Suprapubic skin (tissue), 4 donors: Measurements from ENCODE around the gene EPB41L4B.

Source experiments
- EP300 ChIP-seq: sonication (generic); formaldehyde crosslinking; IDR thresholded peaks from one replicate; pipeline ENCODE4 v1.6.1; 2017; ENCODE audit warnings: antibody characterized with exemption
- POLR2A ChIP-seq, 2 donors: fragments of 450-650 bp; IDR thresholded peaks; one replicate each; pipeline ENCODE4 v1.6.1; 2017; ENCODE audit warnings: antibody characterized with exemption in 2 of 2, mild to moderate bottlenecking in 2 of 2, moderate library complexity in 2 of 2
- POLR2AphosphoS5 ChIP-seq, 3 donors: sonication (generic); formaldehyde crosslinking; IDR thresholded peaks; one replicate each; pipeline ENCODE4 v1.6.1; 2017; ENCODE audit warnings: antibody characterized with exemption in 3 of 3
- TF ChIP-seq, protein P1 (sequence below), 2 donors: fragments of 200-600 bp in 1 of 2; fragments of 450-650 bp in 1 of 2; sonication (generic) in 1 of 2; IDR thresholded peaks; one replicate each; pipeline ENCODE4 v1.5.1; 2016 to 2019; ENCODE audit warnings: antibody characterized with exemption in 2 of 2, mild to moderate bottlenecking in 1 of 2, moderate library complexity in 1 of 2

DNA sequence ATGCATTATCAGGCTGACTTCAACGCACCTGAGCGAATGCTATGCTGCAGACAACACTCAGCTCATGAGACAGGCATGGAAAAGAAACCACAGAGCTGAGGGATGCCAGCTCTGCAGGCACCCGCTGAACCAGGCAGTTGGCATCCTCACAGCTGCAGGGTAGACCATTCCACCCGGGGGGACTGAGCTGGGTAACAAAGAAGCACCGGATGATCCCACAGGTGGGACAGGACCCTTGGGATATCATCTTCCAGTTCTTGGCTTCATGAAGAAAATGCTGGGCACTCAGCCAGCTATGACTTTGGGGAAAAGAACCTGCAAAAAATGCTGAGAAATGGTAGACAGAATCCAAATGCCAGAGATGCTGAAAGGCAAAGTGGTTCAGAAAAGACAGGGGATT lies 9.6 kb downstream of the EPB41L4B start:
- TF ChIP-seq EP300 (no peak), POLR2AphosphoS5 (IDR thresholded peaks at IDR 0.05) (no peak), POLR2A (IDR thresholded peaks at IDR 0.05) (no peak)
- TF ChIP-seq, protein P1, sequence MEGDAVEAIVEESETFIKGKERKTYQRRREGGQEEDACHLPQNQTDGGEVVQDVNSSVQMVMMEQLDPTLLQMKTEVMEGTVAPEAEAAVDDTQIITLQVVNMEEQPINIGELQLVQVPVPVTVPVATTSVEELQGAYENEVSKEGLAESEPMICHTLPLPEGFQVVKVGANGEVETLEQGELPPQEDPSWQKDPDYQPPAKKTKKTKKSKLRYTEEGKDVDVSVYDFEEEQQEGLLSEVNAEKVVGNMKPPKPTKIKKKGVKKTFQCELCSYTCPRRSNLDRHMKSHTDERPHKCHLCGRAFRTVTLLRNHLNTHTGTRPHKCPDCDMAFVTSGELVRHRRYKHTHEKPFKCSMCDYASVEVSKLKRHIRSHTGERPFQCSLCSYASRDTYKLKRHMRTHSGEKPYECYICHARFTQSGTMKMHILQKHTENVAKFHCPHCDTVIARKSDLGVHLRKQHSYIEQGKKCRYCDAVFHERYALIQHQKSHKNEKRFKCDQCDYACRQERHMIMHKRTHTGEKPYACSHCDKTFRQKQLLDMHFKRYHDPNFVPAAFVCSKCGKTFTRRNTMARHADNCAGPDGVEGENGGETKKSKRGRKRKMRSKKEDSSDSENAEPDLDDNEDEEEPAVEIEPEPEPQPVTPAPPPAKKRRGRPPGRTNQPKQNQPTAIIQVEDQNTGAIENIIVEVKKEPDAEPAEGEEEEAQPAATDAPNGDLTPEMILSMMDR (IDR thresholded peaks at IDR 0.05): no peak
